IMR-90 (cell line): ENCODE data around the gene TBC1D10A.

Experiments used
- BHLHE40 ChIP-seq: fragments of 150-350 bp; IDR thresholded peaks from 2 replicates; pipeline ENCODE4 v1.6.1; 2016; ENCODE audit warnings: mild to moderate bottlenecking, low read depth, low read length
- FOS ChIP-seq: fragments of 150-350 bp; IDR thresholded peaks from 2 replicates; pipeline ENCODE4 v1.6.1; 2016; ENCODE audit warnings: low read depth, low read length
- MXI1 ChIP-seq: IDR thresholded peaks from 2 replicates; pipeline ENCODE4 v1.6.1; 2012; ENCODE audit warnings: low read depth, mild to moderate bottlenecking, low read length, moderate library complexity, borderline replicate concordance
- NFE2L2 ChIP-seq: fragments of 150-350 bp; IDR thresholded peaks from 2 replicates; pipeline ENCODE4 v1.6.1; 2016; ENCODE audit warnings: low read depth, mild to moderate bottlenecking, low read length
- POLR2A ChIP-seq: IDR thresholded peaks from 2 replicates; pipeline ENCODE4 v1.6.1; 2012; ENCODE audit warnings: mild to moderate bottlenecking, low read depth, low read length
- RAD21 ChIP-seq: IDR thresholded peaks from 2 replicates; pipeline ENCODE4 v1.6.1; 2012; ENCODE audit warnings: low read length, improper control_type of control experiment
- RCOR1 ChIP-seq: IDR thresholded peaks from 2 replicates; pipeline ENCODE4 v1.6.1; 2012; ENCODE audit warnings: mild to moderate bottlenecking, low read length, improper control_type of control experiment; ENCODE audit not compliant: insufficient replicate concordance
- RFX5 ChIP-seq: IDR thresholded peaks from 2 replicates; pipeline ENCODE4 v1.8.0; 2012; ENCODE audit warnings: low read depth, mild to moderate bottlenecking, low read length, moderate library complexity
- SMC3 ChIP-seq: fragments of 150-350 bp; IDR thresholded peaks from 2 replicates; pipeline ENCODE4 v1.6.1; 2016; ENCODE audit warnings: low read depth, mild to moderate bottlenecking, antibody characterized with exemption, low read length, moderate library complexity
- TF ChIP-seq, protein P1 (sequence below): fragments of 150-350 bp; IDR thresholded peaks from 2 replicates; pipeline ENCODE4 v1.6.1; 2016; ENCODE audit warnings: low read depth, mild to moderate bottlenecking, low read length, moderate library complexity, borderline replicate concordance
- TF ChIP-seq, protein P2 (sequence below): conservative IDR thresholded peaks from 2 replicates; pipeline ENCODE4 v1.5.1; 2012; ENCODE audit warnings: mild to moderate bottlenecking, low read depth, low read length, improper control_type of control experiment
- TF ChIP-seq, protein P3 (sequence below): fragments of 150-350 bp; IDR thresholded peaks from 2 replicates; pipeline ENCODE4 v1.6.1; 2017; ENCODE audit warnings: mild to moderate bottlenecking, antibody characterized with exemption, low read length, low read depth

DNA sequence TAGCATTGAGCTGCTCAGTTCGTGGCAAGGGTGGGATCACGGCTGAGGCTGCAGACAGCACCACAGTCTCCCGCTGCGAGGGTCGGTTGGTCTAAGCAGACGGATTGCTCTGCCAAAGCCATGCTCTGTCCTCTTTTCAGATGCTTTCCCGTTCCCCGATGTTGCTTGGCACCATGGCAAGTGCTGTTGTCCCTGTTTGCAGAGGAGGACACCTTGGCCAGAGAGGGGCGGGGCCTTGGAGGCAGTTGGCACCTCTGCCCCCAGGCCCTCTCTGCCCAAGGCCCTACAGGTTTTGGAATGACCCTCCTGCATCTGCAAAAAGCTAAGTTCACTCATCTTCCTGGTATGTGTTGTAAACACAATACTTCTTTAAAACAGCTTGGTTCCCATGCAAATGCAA is 41.7 kb upstream of the TBC1D10A start:
- TF ChIP-seq BHLHE40 (no peak), SMC3 (no peak), POLR2A (no peak), FOS (no peak), NFE2L2 (no peak), RAD21 (no peak), RFX5 (no peak), RCOR1 (no peak), MXI1 (no peak)
- TF ChIP-seq, protein P1, sequence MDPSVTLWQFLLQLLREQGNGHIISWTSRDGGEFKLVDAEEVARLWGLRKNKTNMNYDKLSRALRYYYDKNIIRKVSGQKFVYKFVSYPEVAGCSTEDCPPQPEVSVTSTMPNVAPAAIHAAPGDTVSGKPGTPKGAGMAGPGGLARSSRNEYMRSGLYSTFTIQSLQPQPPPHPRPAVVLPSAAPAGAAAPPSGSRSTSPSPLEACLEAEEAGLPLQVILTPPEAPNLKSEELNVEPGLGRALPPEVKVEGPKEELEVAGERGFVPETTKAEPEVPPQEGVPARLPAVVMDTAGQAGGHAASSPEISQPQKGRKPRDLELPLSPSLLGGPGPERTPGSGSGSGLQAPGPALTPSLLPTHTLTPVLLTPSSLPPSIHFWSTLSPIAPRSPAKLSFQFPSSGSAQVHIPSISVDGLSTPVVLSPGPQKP, result no peak
- TF ChIP-seq, protein P2, sequence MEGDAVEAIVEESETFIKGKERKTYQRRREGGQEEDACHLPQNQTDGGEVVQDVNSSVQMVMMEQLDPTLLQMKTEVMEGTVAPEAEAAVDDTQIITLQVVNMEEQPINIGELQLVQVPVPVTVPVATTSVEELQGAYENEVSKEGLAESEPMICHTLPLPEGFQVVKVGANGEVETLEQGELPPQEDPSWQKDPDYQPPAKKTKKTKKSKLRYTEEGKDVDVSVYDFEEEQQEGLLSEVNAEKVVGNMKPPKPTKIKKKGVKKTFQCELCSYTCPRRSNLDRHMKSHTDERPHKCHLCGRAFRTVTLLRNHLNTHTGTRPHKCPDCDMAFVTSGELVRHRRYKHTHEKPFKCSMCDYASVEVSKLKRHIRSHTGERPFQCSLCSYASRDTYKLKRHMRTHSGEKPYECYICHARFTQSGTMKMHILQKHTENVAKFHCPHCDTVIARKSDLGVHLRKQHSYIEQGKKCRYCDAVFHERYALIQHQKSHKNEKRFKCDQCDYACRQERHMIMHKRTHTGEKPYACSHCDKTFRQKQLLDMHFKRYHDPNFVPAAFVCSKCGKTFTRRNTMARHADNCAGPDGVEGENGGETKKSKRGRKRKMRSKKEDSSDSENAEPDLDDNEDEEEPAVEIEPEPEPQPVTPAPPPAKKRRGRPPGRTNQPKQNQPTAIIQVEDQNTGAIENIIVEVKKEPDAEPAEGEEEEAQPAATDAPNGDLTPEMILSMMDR, result no peak
- TF ChIP-seq, protein P3, sequence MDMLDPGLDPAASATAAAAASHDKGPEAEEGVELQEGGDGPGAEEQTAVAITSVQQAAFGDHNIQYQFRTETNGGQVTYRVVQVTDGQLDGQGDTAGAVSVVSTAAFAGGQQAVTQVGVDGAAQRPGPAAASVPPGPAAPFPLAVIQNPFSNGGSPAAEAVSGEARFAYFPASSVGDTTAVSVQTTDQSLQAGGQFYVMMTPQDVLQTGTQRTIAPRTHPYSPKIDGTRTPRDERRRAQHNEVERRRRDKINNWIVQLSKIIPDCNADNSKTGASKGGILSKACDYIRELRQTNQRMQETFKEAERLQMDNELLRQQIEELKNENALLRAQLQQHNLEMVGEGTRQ, result no peak
